KMS-11 (cell line): ENCODE data around the gene TNRC6B.

ENCODE experiments used
- H2AFZ ChIP-seq: fragments of 200-600 bp; sonication (generic); 2 replicates; pipeline ENCODE4 v1.6.1; 2016; ENCODE audit warnings: antibody characterized with exemption, mixed run types, low read depth
- H3K27ac ChIP-seq: fragments of 200-600 bp; sonication (generic); 2 replicates; pipeline ENCODE4 v1.6.1; 2016; ENCODE audit warnings: mild to moderate bottlenecking, mixed run types
- H3K27me3 ChIP-seq: fragments of 200-600 bp; sonication (generic); 2 replicates; pipeline ENCODE4 v1.6.1; 2017; ENCODE audit warnings: mild to moderate bottlenecking, low read depth, mixed run types, moderate library complexity; ENCODE audit not compliant: insufficient read depth
- H3K36me3 ChIP-seq: fragments of 200-600 bp; sonication (generic); 2 replicates; pipeline ENCODE4 v1.6.1; 2017; ENCODE audit warnings: mild to moderate bottlenecking, mixed run types; ENCODE audit not compliant: insufficient read depth
- H3K4me1 ChIP-seq: fragments of 200-600 bp; sonication (generic); 2 replicates; pipeline ENCODE4 v1.6.1; 2016; ENCODE audit warnings: mild to moderate bottlenecking, low read depth, mixed run types; ENCODE audit not compliant: poor library complexity, severe bottlenecking
- H3K4me2 ChIP-seq: fragments of 200-600 bp; sonication (generic); 2 replicates; pipeline ENCODE4 v1.7.0; 2016; ENCODE audit warnings: mild to moderate bottlenecking, mixed run types
- H3K4me3 ChIP-seq: fragments of 200-600 bp; sonication (generic); IDR thresholded peaks from 2 replicates; pipeline ENCODE4 v1.6.1; 2017; ENCODE audit warnings: low read depth, low read length, mixed read lengths; ENCODE audit not compliant: insufficient read depth
- H3K79me2 ChIP-seq: fragments of 200-600 bp; sonication (generic); 2 replicates; pipeline ENCODE4 v1.6.1; 2016; ENCODE audit warnings: low read depth, mixed run types; ENCODE audit not compliant: insufficient read depth
- H3K9ac ChIP-seq: fragments of 200-600 bp; sonication (generic); 2 replicates; pipeline ENCODE4 v1.6.1; 2016; ENCODE audit warnings: mild to moderate bottlenecking, mixed run types
- H4K20me1 ChIP-seq: fragments of 200-600 bp; sonication (generic); 2 replicates; pipeline ENCODE4 v1.6.1; 2016; ENCODE audit warnings: mild to moderate bottlenecking, mixed run types; ENCODE audit not compliant: insufficient read depth
- CTCF ChIP-seq: fragments of 200-600 bp; sonication (generic); conservative IDR thresholded peaks from 2 replicates; pipeline ENCODE4 v1.6.1; 2017; ENCODE audit warnings: low read depth, mild to moderate bottlenecking, antibody characterized with exemption, low read length, moderate library complexity, mixed read lengths

TNRC6B gene

GRCh38 chr22:40352763-40353162 lies 175.0 kb downstream of the TNRC6B start:
- no peaks in the 10 kb centered on the region for H3K27me3 ChIP-seq
- H3K4me2 ChIP-seq, result no peak overlapping the region
- no peak overlapping the region for H2AFZ ChIP-seq
- H3K36me3 ChIP-seq, result peaks cover 9% of the 10 kb centered on the region; the same call in 1 of the 2 replicates
- no peak for TF ChIP-seq CTCF
- no peak overlapping the region for H3K27ac ChIP-seq
- H4K20me1 ChIP-seq, result no peaks in the 10 kb centered on the region
- peaks cover 11% of the 10 kb centered on the region for H3K4me1 ChIP-seq
- H3K9ac ChIP-seq, result no peak overlapping the region
- H3K4me3 ChIP-seq, result no peak overlapping the region
- H3K79me2 ChIP-seq, result peaks cover 33% of the 10 kb centered on the region

- Histone ChIP-seq H3K27me3 (no peaks in the 10 kb centered on the region), H2AFZ (no peak overlapping the region), H3K4me2 (no peak overlapping the region), H3K4me3 (no peak overlapping the region), H3K79me2 (no peaks in the 10 kb centered on the region), H3K27ac (no peak overlapping the region), H3K36me3 (peaks cover 28% of the 10 kb centered on the region; the same call in 1 of the 2 replicates), H3K9ac (no peak overlapping the region), H4K20me1 (no peaks in the 10 kb centered on the region), H3K4me1 (no peaks in the 10 kb centered on the region)
- no peak for TF ChIP-seq CTCF
Observed at GRCh38 chr22:40361100-40361499, 183.4 kb downstream of the TNRC6B start.

- no peak for TF ChIP-seq CTCF
- no peak overlapping the region for H3K9ac ChIP-seq
- H3K4me1 ChIP-seq, result no peaks in the 10 kb centered on the region
- H3K4me2 ChIP-seq, result no peak overlapping the region
- no peak overlapping the region for H3K27ac ChIP-seq
- no peak overlapping the region for H2AFZ ChIP-seq
- H3K79me2 ChIP-seq, result no peaks in the 10 kb centered on the region
- H3K4me3 ChIP-seq, result no peak overlapping the region
- H3K36me3 ChIP-seq, result peaks cover 23% of the 10 kb centered on the region; the same call in 1 of the 2 replicates
- H3K27me3 ChIP-seq, result no peaks in the 10 kb centered on the region
- no peaks in the 10 kb centered on the region for H4K20me1 ChIP-seq
Observed at GRCh38 chr22:40363059-40363458, 185.3 kb downstream of the TNRC6B start.

GRCh38 chr22:40364431-40364830 lies 186.7 kb downstream of the TNRC6B start:
- H3K79me2 ChIP-seq, result no peaks in the 10 kb centered on the region
- no peak overlapping the region for H2AFZ ChIP-seq
- no peak overlapping the region for H3K4me3 ChIP-seq
- no peak overlapping the region for H3K27ac ChIP-seq
- H3K27me3 ChIP-seq, result no peaks in the 10 kb centered on the region
- no peak overlapping the region for H3K9ac ChIP-seq
- TF ChIP-seq CTCF, result no peak
- no peak overlapping the region for H3K4me2 ChIP-seq
- no peaks in the 10 kb centered on the region for H4K20me1 ChIP-seq
- peaks cover 23% of the 10 kb centered on the region; the same call in 1 of the 2 replicates for H3K36me3 ChIP-seq
- H3K4me1 ChIP-seq, result peaks cover under 1% of the 10 kb centered on the region
